GM18951 (cell line): ENCODE results near the gene SYNRG.

Source experiments
- POLR2A ChIP-seq: IDR thresholded peaks from 4 replicates; pipeline ENCODE4 v1.6.1; 2011; ENCODE audit warnings: mild to moderate bottlenecking; ENCODE audit not compliant: insufficient read length, insufficient read depth; ENCODE audit errors: extremely low read depth
- in situ Hi-C: fragments of 300-500 bp; cut with MboI; formaldehyde crosslinking; loops from one replicate; pipeline ENCODE4 v1.12.0; 2022; ENCODE audit warnings: low sequenced_read_pairs, mixed read lengths, inconsistent platforms; ENCODE audit not compliant: unreplicated experiment

Gene SYNRG

GRCh38 chr17:37478187-37478586 is 131.0 kb downstream of the SYNRG start:
- in situ Hi-C loops = no loop called here
- no peak for TF ChIP-seq POLR2A

DNA sequence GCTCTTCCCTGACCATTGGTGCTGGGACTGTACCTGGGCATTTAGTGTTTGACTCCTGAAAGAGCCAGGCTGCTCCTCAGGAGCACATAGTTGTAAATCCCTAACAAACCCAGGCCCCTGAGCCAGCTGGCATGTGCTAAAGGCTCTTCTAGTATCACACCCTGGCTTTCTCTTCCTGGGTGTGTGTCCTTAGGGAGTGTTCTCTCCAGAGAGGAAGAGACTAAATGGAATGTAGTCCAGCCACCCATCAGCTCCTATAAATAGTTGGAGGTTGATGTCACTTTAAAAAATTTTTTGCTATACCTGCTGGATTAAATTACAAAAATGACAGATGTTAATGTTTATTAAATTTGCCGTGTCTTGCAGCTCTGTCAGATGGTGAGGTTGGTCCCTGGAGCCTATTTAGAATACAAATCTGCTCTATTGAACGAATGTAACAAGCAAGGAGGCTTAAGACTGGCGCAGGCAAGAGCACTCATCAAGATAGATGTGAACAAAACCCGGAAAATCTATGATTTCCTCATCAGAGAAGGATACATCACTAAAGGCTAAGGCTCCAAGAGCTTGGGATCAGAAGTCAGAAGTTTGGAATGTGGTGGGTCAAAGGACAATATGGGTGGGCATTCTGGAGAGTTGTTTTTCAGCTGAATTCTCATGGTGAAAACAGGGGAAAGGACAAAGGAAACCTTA is 132.6 kb downstream of the SYNRG start:
- TF ChIP-seq POLR2A = no peak
- in situ Hi-C loops = no loop called here

- no peak for TF ChIP-seq POLR2A
- in situ Hi-C loops = no loop called here
Observed at GRCh38 chr17:37475731-37476420, 133.3 kb downstream of the SYNRG start.

- no peak for TF ChIP-seq POLR2A
- in situ Hi-C loops = no loop called here
Observed at GRCh38 chr17:37470181-37470580, 139.0 kb downstream of the SYNRG start.

- in situ Hi-C loops = no loop called here
- TF ChIP-seq POLR2A = no peak
Observed at GRCh38 chr17:37466471-37466870, 142.7 kb downstream of the SYNRG start.

GRCh38 chr17:37465069-37465616 is 144.1 kb downstream of the SYNRG start:
- in situ Hi-C loops = no loop called here
- TF ChIP-seq POLR2A = no peak
